Naive thymus-derived CD4-positive, alpha-beta T cell (primary cell): ENCODE results near the gene ABCC8. TPM values are rescaled to one million over a fixed set of nuclear protein-coding genes. Genes with fewer than 3 reads are reported as not detected.

Experiments used
- ATAC-seq: fragments of 150-1000 bp; cut with Tn5 transposase; 2 replicates; pipeline ENCODE4 v1.10.0; 2021; ENCODE audit warnings: mild to moderate bottlenecking, moderate library complexity
- CTCF ChIA-PET: fragments of 350-600 bp; sonication (Branson Sonifier 250); formaldehyde crosslinking; loops from one replicate; lab custom pipeline; 2021; ENCODE audit warnings: antibody characterized with exemption; lab: Charles Lee
- POLR2A ChIA-PET: fragments of 350-600 bp; sonication (Branson Sonifier 250); formaldehyde crosslinking; loops from one replicate; lab custom pipeline; 2021; ENCODE audit warnings: antibody characterized with exemption, inconsistent platforms; lab: Charles Lee
- DNase-seq, 9 donors: peaks; one replicate each; pipeline versions ENCODE4 v3.0.0 to v3.0.0-alpha.2; 2020 to 2022; ENCODE audit warnings: mixed read lengths in 1 of 9
- H3K27ac ChIP-seq: one replicate; pipeline ENCODE4 v1.7.0; 2013; ENCODE audit warnings: mild to moderate bottlenecking, low read depth, low read length, moderate library complexity
- H3K27me3 ChIP-seq, 2 donors: one replicate each; pipeline ENCODE4 v1.7.0; 2013; ENCODE audit warnings: low read length in 2 of 2, mild to moderate bottlenecking in 2 of 2, moderate library complexity in 2 of 2; ENCODE audit not compliant: control insufficient read depth in 2 of 2, insufficient read depth in 2 of 2
- H3K36me3 ChIP-seq, 3 experiments: 1 replicate in 2 of 3; 2 replicates in 1 of 3; pipeline ENCODE4 v1.7.0; 2013; ENCODE audit warnings: low read length in 3 of 3, mild to moderate bottlenecking in 3 of 3, moderate library complexity in 1 of 3; ENCODE audit not compliant: insufficient read depth in 3 of 3, control insufficient read depth in 2 of 3
- H3K4me1 ChIP-seq, 2 donors: one replicate each; pipeline ENCODE4 v1.7.0; 2013; ENCODE audit warnings: low read length in 2 of 2, mild to moderate bottlenecking in 2 of 2, moderate library complexity in 1 of 2; ENCODE audit not compliant: control insufficient read depth in 2 of 2, insufficient read depth in 2 of 2
- H3K4me3 ChIP-seq: 2 replicates; pipeline ENCODE4 v1.7.0; 2013; ENCODE audit warnings: mild to moderate bottlenecking, low read length
- H3K9me3 ChIP-seq, 3 experiments: 1 replicate in 2 of 3; 2 replicates in 1 of 3; pipeline ENCODE4 v1.7.0; 2013; ENCODE audit warnings: low read length in 3 of 3; ENCODE audit not compliant: control insufficient read depth in 2 of 3
- H3K27ac Mint-ChIP-seq, 9 donors: one replicate each; pipeline ENCODE4 v1.8.0; 2020 to 2022; ENCODE audit warnings: mixed read lengths in 9 of 9, mild to moderate bottlenecking in 8 of 9, moderate library complexity in 5 of 9, inconsistent platforms in 2 of 9
- H3K27me3 Mint-ChIP-seq, 5 donors: one replicate each; pipeline ENCODE4 v1.8.0; 2021 to 2022; ENCODE audit warnings: mixed read lengths in 5 of 5, mild to moderate bottlenecking in 1 of 5
- H3K36me3 Mint-ChIP-seq, 5 donors: one replicate each; pipeline ENCODE4 v1.8.0; 2020 to 2022; ENCODE audit warnings: mixed read lengths in 5 of 5, mild to moderate bottlenecking in 3 of 5, inconsistent platforms in 1 of 5
- H3K4me1 Mint-ChIP-seq, 7 donors: one replicate each; pipeline ENCODE4 v1.8.0; 2020 to 2022; ENCODE audit warnings: mixed read lengths in 7 of 7, mild to moderate bottlenecking in 3 of 7, inconsistent platforms in 1 of 7
- H3K4me3 Mint-ChIP-seq, 10 donors: one replicate each; pipeline ENCODE4 v1.8.0; 2020 to 2022; ENCODE audit warnings: mild to moderate bottlenecking in 10 of 10, mixed read lengths in 10 of 10, moderate library complexity in 6 of 10, inconsistent platforms in 2 of 10
- H3K9me3 Mint-ChIP-seq, 11 donors: one replicate each; pipeline ENCODE4 v1.8.0; 2020 to 2022; ENCODE audit warnings: mixed read lengths in 11 of 11, mild to moderate bottlenecking in 4 of 11, inconsistent platforms in 1 of 11, moderate library complexity in 1 of 11
- intact Hi-C, 2 donors: fragments of 100-400 bp; cut with micrococcal nuclease; formaldehyde crosslinking; loops; one replicate each; pipeline ENCODE4 v1.15.1; 2023
- polyA plus RNA-seq, 2 donors: library from polyadenylated mRNA; unstranded; fragments of 300-500 nt; fragmentation: Illumina TruSeq; gene quantifications; one replicate each; pipeline ENCODE4 v1.2.3, GENCODE V29; 2021
- total RNA-seq, 6 experiments: library from RNA in 5 of 6; stranded (reverse) in 5 of 6; gene quantifications; 1 replicate in 5 of 6; 2 replicates in 1 of 6; pipeline ENCODE4 v1.2.3 and lab custom pipeline; 2021 to 2026

The ABCC8 gene
- total and polyA plus RNA-seq, 7 experiments from 2014 or later, result 0.36 TPM; not detected in 6

DNA sequence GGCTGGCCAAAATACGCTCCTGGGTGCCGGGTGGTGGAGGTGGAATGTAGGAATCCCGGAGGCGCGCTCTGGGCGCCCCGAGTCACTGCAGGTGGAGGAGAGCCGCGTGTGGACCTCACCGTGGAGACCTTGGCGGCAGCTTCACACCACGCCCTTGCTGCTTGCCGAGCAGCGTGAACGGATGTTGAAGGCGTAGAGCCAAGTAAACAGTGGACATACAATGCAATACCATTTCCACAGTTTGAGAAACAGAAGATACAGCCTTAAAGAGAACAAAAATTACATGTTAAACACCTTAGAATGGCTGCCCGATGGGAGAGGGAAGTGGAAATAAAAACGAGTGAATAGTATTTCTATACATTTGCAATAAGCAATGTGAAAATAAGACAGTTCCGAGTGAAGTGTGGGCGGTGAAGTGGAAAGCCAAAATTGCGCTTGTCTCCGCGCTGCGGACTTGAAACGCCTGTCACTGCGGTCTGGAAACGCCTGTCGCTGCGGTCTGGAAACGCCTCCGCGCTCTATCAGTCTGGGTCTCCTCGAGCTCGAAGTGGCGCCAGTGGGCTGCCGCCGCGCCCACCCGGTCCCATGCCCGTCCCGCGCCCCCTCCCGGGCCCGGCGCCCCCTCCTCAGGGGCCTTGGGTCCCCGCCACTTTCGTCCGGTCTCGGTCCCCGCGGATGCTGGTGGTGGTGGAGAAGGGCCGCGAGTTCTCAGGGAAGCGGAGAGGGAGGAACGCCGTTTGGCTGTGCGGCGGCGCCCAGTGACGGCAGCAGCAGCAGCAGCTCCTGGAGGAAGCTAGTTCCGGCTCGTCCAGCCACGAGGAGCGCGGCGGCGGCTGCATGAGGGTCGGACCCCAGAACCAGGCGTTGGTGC lies 123.5 kb downstream of the ABCC8 start:
- peak overlapping the region; percentile 88 to 95 (median 90) for H3K4me3 Mint-ChIP-seq
- H3K4me1 ChIP-seq, result peaks cover 10% of the 10 kb centered on the region in 2 donors

GRCh38 chr11:17351510-17352176 lies 125.0 kb downstream of the ABCC8 start, which contains the start of gene NCR3LG1:
Gene NCR3LG1 (plus strand): TSS chr11:17351800. CDS start chr11:17351970, 170 bp downstream.
- no peaks in the 10 kb centered on the region for H3K36me3 ChIP-seq
- H3K27me3 ChIP-seq, result no peaks in the 10 kb centered on the region
- H3K9me3 ChIP-seq, result no peaks in the 10 kb centered on the region
- POLR2A ChIA-PET, result interaction anchor here (2.9 kb wide), 1 partner anchor 74 kb away, joined by 17 read pairs; the partner anchor contains the start of gene NUCB2
- H3K9me3 Mint-ChIP-seq, result peaks cover 0 to 5% (median 1%) of the 10 kb centered on the region in 11 donors
- H3K36me3 Mint-ChIP-seq, result peaks cover 0 to 17% (median 0%) of the 10 kb centered on the region in 5 donors
- H3K27ac Mint-ChIP-seq, result peak within 1 kb of the TSS; percentile 67 to 92 (median 78)
- CTCF ChIA-PET, result interaction anchor here (0.6 kb wide), 1 partner anchor 577 kb away, joined by 3 read pairs; no protein-coding TSS in a partner anchor
- H3K27ac ChIP-seq, result peak within 1 kb of the TSS; percentile 50
- intact Hi-C loops, result loop anchor here (1.0 to 10.0 kb wide), 8 partner anchors 17 to 617 kb away; partner anchors contain the start of genes RPS13 (in 2 of the 2), C11orf58 (in 1 of the 2) and NUCB2 (in 1 of the 2)
- peak within 1 kb of the TSS; percentile 77 for H3K4me3 ChIP-seq
- peak within 1 kb of the TSS; percentile 88 to 95 (median 90) for H3K4me3 Mint-ChIP-seq
- H3K4me1 Mint-ChIP-seq, result peaks cover 27 to 31% (median 29%) of the 10 kb centered on the region in 7 donors
- DNase-seq, result peak; percentile 46 to 77 (median 61)
- H3K4me1 ChIP-seq, result peaks cover 10% of the 10 kb centered on the region in 2 donors
- ATAC-seq, result peak; percentile 81
- H3K27me3 Mint-ChIP-seq, result peaks cover 0 to 43% (median 0%) of the 10 kb centered on the region in 5 donors

More for the DNA sequence above, 123.5 kb downstream of the ABCC8 start:
- H3K4me3 ChIP-seq, result peak overlapping the region; percentile 77
- Mint-ChIP-seq H3K4me1 (peaks cover 27 to 31% (median 29%) of the 10 kb centered on the region in 7 donors), H3K36me3 (peaks cover 0 to 13% (median 0%) of the 10 kb centered on the region in 5 donors), H3K27ac (peak overlapping the region; percentile 34 to 92 (median 77)), H3K27me3 (peaks cover 0 to 48% (median 0%) of the 10 kb centered on the region in 5 donors), H3K9me3 (peaks cover 0 to 5% (median 1%) of the 10 kb centered on the region in 11 donors)
- POLR2A ChIA-PET, result interaction anchor here (0.6 to 2.9 kb wide), 7 partner anchors 8 to 1174 kb away, joined by 3 to 17 read pairs (median 4); partner anchors contain the start of genes NUCB2 and TSG101
- intact Hi-C loops, result loop anchor here (1.0 to 10.0 kb wide), 8 partner anchors 32 to 618 kb away; partner anchors contain the start of genes RPS13 (in 2 of the 2), C11orf58 (in 1 of the 2) and NUCB2 (in 1 of the 2)
- ATAC-seq, result peak; percentile 33
- CTCF ChIA-PET, result interaction anchor here (1.0 to 2.0 kb wide), 3 partner anchors 31 to 123 kb away, joined by 4 to 6 read pairs (median 5); partner anchors contain the start of gene NUCB2
- H3K36me3 ChIP-seq, result no peaks in the 10 kb centered on the region
- DNase-seq, result peak; percentile 10 to 73 (median 34)
- peak overlapping the region; percentile 50 for H3K27ac ChIP-seq
- no peaks in the 10 kb centered on the region for H3K9me3 ChIP-seq
- no peaks in the 10 kb centered on the region for H3K27me3 ChIP-seq

- Histone ChIP-seq H3K9me3 (no peaks in the 10 kb centered on the region), H3K27me3 (no peaks in the 10 kb centered on the region), H3K36me3 (no peaks in the 10 kb centered on the region), H3K4me1 (peaks cover 10% of the 10 kb centered on the region in 2 donors), H3K4me3 (peak overlapping the region; percentile 77), H3K27ac (peak overlapping the region; percentile 50)
- Mint-ChIP-seq H3K27ac (peak overlapping the region; percentile 52 to 89 (median 75)), H3K4me3 (peak overlapping the region; percentile 88 to 95 (median 90)), H3K4me1 (peaks cover 27 to 31% (median 29%) of the 10 kb centered on the region in 7 donors), H3K27me3 (peaks cover 0 to 43% (median 0%) of the 10 kb centered on the region in 5 donors), H3K9me3 (peaks cover 0 to 1% (median 0%) of the 10 kb centered on the region in 11 donors), H3K36me3 (peaks cover 0 to 15% (median 0%) of the 10 kb centered on the region in 5 donors)
- CTCF ChIA-PET, result no interaction called here
- no peak for ATAC-seq
- DNase-seq, result no peak
- intact Hi-C loops, result loop anchor here (2.0 to 10.0 kb wide), 3 partner anchors 16 to 616 kb away; partner anchors contain the start of genes C11orf58 (in 1 of the 2) and RPS13 (in 1 of the 2)
- POLR2A ChIA-PET, result no interaction called here
Measured at GRCh38 chr11:17351172-17351509, 125.5 kb downstream of the ABCC8 start.

GRCh38 chr11:17350455-17351171 lies 126.0 kb downstream of the ABCC8 start:
- ChIA-PET POLR2A (interaction anchor here (1.2 kb wide), 1 partner anchor 273 kb away, joined by 3 read pairs; the partner anchor contains the start of gene RPS13), CTCF (no interaction called here)
- Histone ChIP-seq H3K36me3 (no peaks in the 10 kb centered on the region), H3K27me3 (no peaks in the 10 kb centered on the region), H3K9me3 (no peaks in the 10 kb centered on the region), H3K4me1 (peaks cover 10% of the 10 kb centered on the region in 2 donors), H3K4me3 (no peak overlapping the region), H3K27ac (no peak overlapping the region)
- Mint-ChIP-seq H3K27me3 (peaks cover 0 to 43% (median 0%) of the 10 kb centered on the region in 5 donors), H3K4me3 (peak overlapping the region; percentile 88 to 95 (median 90)), H3K9me3 (peaks cover 0 to 1% (median 0%) of the 10 kb centered on the region in 11 donors), H3K4me1 (peaks cover 27 to 31% (median 29%) of the 10 kb centered on the region in 7 donors), H3K36me3 (peaks cover 0 to 15% (median 0%) of the 10 kb centered on the region in 5 donors), H3K27ac (peak overlapping the region in 6 of 9 donors; percentile 52 to 89 (median 76))
- intact Hi-C loops, result loop anchor here (2.0 to 10.0 kb wide), 3 partner anchors 16 to 616 kb away; partner anchors contain the start of genes C11orf58 (in 1 of the 2) and RPS13 (in 1 of the 2)
- ATAC-seq (no peak), DNase-seq (no peak)

DNA sequence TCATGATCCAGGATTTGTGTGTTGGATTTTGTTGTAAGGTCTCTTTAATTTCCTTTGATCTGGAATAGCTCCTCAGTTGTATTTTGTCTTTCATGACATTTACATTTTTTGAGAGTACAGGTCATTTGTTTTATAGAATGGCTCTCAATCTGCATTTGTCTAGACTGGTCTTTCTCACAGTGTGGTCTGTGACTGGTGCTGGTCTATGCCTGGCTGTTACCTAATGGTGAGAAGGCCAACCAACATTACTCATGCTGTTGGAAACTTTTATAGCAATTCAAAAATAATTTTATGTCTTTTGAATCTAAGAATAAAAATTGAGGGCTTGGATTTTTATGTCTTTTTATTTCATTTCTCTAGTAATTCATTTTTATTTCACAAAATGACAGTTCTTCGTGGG lies 129.0 kb downstream of the ABCC8 start:
- CTCF ChIA-PET, result interaction anchor here (1.2 kb wide), 1 partner anchor 331 kb away, joined by 6 read pairs; no protein-coding TSS in a partner anchor
- H3K4me1 Mint-ChIP-seq, result peaks cover 12 to 19% (median 12%) of the 10 kb centered on the region in 7 donors
- H3K9me3 Mint-ChIP-seq, result no peaks in the 10 kb centered on the region

More for the DNA sequence above, 129.0 kb downstream of the ABCC8 start:
- DNase-seq (no peak), ATAC-seq (no peak)
- Histone ChIP-seq H3K4me1 (peaks cover 3% of the 10 kb centered on the region in 2 donors), H3K4me3 (no peak overlapping the region), H3K27me3 (no peaks in the 10 kb centered on the region), H3K36me3 (peaks cover 0 to 6% (median 0%) of the 10 kb centered on the region in 3 experiments), H3K27ac (no peak overlapping the region), H3K9me3 (no peaks in the 10 kb centered on the region)
- Mint-ChIP-seq H3K27me3 (peaks cover 0 to 25% (median 0%) of the 10 kb centered on the region in 5 donors), H3K27ac (peak overlapping the region in 1 of 9 donors; percentile 36), H3K4me3 (no peak overlapping the region), H3K36me3 (peaks cover 0 to 22% (median 7%) of the 10 kb centered on the region in 5 donors)
- intact Hi-C loops, result no loop called here
- POLR2A ChIA-PET, result no interaction called here
